Breast epithelium (tissue), 3 donors: ENCODE data around the gene AP1S3.

Experiments used
- POLR2A ChIP-seq: fragments of 450-650 bp; IDR thresholded peaks from one replicate; pipeline ENCODE4 v1.6.1; 2016; ENCODE audit warnings: antibody characterized with exemption, mild to moderate bottlenecking, moderate library complexity
- POLR2AphosphoS5 ChIP-seq, 3 donors: sonication (generic); formaldehyde crosslinking; IDR thresholded peaks; one replicate each; pipeline ENCODE4 v1.6.1; 2017; ENCODE audit warnings: antibody characterized with exemption in 3 of 3
- TF ChIP-seq, protein P1 (sequence below), 3 donors: fragments of 450-650 bp; IDR thresholded peaks; one replicate each; pipeline ENCODE4 v1.5.1; 2016 to 2017; ENCODE audit warnings: antibody characterized with exemption in 3 of 3, mild to moderate bottlenecking in 3 of 3, moderate library complexity in 3 of 3

DNA sequence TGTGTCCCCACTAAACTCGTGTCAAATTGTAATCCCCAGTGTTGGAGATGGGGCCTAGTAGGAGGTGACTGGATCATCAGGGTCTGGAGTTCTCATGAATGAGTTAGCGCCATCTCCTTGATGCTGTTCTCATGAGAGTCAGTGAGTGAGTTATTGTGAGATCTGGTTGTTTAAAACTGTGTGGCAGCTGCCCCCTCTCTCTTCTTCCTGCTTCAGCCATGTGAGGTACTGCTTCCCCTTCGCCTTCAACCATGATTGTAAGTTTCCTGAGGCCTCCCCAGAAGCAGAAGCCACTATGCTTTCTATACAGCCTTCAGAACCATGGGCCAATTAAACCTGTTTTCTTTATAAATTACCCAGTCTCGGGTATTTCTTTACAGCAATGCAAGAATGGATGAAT lies 50.4 kb downstream of the AP1S3 start:
- TF ChIP-seq, protein P1, sequence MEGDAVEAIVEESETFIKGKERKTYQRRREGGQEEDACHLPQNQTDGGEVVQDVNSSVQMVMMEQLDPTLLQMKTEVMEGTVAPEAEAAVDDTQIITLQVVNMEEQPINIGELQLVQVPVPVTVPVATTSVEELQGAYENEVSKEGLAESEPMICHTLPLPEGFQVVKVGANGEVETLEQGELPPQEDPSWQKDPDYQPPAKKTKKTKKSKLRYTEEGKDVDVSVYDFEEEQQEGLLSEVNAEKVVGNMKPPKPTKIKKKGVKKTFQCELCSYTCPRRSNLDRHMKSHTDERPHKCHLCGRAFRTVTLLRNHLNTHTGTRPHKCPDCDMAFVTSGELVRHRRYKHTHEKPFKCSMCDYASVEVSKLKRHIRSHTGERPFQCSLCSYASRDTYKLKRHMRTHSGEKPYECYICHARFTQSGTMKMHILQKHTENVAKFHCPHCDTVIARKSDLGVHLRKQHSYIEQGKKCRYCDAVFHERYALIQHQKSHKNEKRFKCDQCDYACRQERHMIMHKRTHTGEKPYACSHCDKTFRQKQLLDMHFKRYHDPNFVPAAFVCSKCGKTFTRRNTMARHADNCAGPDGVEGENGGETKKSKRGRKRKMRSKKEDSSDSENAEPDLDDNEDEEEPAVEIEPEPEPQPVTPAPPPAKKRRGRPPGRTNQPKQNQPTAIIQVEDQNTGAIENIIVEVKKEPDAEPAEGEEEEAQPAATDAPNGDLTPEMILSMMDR (IDR thresholded peaks at IDR 0.05): no peak
- TF ChIP-seq POLR2A (no peak), POLR2AphosphoS5 (IDR thresholded peaks at IDR 0.05) (no peak)
